Neutrophil (primary cell): ENCODE data around the gene ANXA2.

Experiments
- H3K27ac ChIP-seq: fragments of 200-600 bp; sonication (generic); 2 replicates; pipeline ENCODE4 v1.5.1; 2016; ENCODE audit warnings: mild to moderate bottlenecking, moderate library complexity
- H3K27me3 ChIP-seq: fragments of 200-600 bp; sonication (generic); 2 replicates; pipeline ENCODE4 v1.6.0; 2016; ENCODE audit warnings: mild to moderate bottlenecking
- H3K36me3 ChIP-seq: fragments of 200-600 bp; sonication (generic); 2 replicates; pipeline ENCODE4 v1.5.1; 2017
- H3K4me1 ChIP-seq, 2 experiments: fragments of 200-600 bp in 1 of 2; sonication (generic) in 1 of 2; 1 replicate in 1 of 2; 2 replicates in 1 of 2; pipeline versions ENCODE4 v1.5.1 to v1.6.1; 2013 to 2016; ENCODE audit warnings: low read depth in 1 of 2, low read length in 1 of 2, mild to moderate bottlenecking in 1 of 2, moderate library complexity in 1 of 2; ENCODE audit not compliant: control insufficient read depth in 1 of 2, insufficient read depth in 1 of 2
- H3K4me3 ChIP-seq, 2 experiments: fragments of 200-600 bp in 1 of 2; sonication (generic) in 1 of 2; 1 replicate in 1 of 2; 2 replicates in 1 of 2; pipeline ENCODE4 v1.5.1; 2013 to 2016; ENCODE audit warnings: low read depth in 1 of 2, low read length in 1 of 2, mild to moderate bottlenecking in 1 of 2, moderate library complexity in 1 of 2
- H3K9me3 ChIP-seq: fragments of 200-600 bp; sonication (generic); 2 replicates; pipeline ENCODE4 v1.5.1; 2016
- TF ChIP-seq, protein P1 (sequence below): fragments of 200-600 bp; sonication (generic); IDR thresholded peaks from 2 replicates; pipeline ENCODE4 v1.5.1; 2016; ENCODE audit warnings: antibody characterized with exemption

Gene ANXA2

DNA sequence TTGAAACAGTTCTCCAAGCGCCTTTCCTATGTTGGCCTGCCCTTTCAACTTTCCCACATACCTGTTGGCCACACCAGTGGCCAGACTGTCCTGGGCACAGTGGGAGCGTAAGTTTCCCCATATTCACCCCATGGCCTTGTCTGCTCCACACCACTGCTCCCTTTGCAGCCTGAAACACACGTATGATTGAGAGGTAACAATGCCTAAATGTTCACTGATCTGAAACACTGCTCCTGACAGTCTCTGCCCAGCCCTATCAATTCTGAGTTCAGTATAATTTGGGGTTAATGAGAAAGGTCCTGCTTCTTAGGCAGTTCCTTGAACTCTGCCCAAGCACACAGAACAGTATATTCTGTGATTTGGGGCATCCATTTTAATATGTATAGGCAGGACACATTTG, 52.2 kb downstream of the ANXA2 start:
- TF ChIP-seq, protein P1, sequence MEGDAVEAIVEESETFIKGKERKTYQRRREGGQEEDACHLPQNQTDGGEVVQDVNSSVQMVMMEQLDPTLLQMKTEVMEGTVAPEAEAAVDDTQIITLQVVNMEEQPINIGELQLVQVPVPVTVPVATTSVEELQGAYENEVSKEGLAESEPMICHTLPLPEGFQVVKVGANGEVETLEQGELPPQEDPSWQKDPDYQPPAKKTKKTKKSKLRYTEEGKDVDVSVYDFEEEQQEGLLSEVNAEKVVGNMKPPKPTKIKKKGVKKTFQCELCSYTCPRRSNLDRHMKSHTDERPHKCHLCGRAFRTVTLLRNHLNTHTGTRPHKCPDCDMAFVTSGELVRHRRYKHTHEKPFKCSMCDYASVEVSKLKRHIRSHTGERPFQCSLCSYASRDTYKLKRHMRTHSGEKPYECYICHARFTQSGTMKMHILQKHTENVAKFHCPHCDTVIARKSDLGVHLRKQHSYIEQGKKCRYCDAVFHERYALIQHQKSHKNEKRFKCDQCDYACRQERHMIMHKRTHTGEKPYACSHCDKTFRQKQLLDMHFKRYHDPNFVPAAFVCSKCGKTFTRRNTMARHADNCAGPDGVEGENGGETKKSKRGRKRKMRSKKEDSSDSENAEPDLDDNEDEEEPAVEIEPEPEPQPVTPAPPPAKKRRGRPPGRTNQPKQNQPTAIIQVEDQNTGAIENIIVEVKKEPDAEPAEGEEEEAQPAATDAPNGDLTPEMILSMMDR: no peak
- Histone ChIP-seq H3K9me3 (no peaks in the 10 kb centered on the region), H3K27me3 (peaks cover 7% of the 10 kb centered on the region), H3K4me3 (no peak overlapping the region), H3K27ac (no peak overlapping the region), H3K36me3 (no peaks in the 10 kb centered on the region), H3K4me1 (no peaks in the 10 kb centered on the region)

DNA sequence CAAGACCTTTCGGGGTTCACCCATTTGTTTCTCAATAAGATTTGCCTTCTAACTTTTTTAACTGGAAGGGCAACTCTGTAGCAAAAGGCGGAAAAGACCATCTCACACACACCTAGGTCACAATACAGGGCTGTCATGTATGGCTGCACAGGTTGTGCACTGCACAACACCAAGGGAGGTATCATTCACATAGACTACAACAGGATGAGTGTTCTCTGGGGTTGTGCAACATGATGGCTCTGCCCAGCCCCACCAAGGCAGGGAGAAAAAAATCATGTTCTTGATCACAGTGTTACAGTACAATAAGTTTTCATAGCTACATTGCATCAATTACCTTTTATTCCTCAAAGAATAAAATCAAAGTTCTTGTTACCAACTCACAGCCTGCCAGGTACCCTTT, 52.8 kb downstream of the ANXA2 start:
- Histone ChIP-seq H3K9me3 (no peaks in the 10 kb centered on the region), H3K27me3 (peaks cover 7% of the 10 kb centered on the region), H3K4me1 (no peaks in the 10 kb centered on the region), H3K36me3 (no peaks in the 10 kb centered on the region), H3K4me3 (no peak overlapping the region), H3K27ac (no peak overlapping the region)
- TF ChIP-seq, protein P1: no peak

DNA sequence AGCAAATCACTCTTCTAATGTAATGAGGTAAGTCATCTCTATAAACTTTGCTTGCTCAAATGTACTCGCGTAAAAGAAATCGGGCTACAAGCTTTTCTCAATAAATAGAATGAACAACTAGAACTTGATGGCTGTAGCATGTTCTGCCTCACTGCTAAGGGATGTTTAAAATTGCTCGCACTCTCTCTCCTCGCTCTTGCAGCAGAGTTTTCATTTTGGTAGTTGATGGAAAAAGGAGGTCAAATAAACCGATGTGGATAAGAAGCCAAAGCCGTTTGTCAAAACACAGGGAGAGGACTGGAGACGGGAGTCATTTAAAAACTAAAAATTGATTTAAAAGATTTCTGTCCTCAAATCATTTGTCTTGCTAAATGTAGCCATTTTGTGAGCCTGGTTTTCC, 53.3 kb downstream of the ANXA2 start:
- Histone ChIP-seq H3K4me1 (no peaks in the 10 kb centered on the region), H3K27ac (no peak overlapping the region), H3K4me3 (no peak overlapping the region), H3K36me3 (no peaks in the 10 kb centered on the region), H3K9me3 (no peaks in the 10 kb centered on the region), H3K27me3 (peaks cover 7% of the 10 kb centered on the region)
- TF ChIP-seq, protein P1: no peak

DNA sequence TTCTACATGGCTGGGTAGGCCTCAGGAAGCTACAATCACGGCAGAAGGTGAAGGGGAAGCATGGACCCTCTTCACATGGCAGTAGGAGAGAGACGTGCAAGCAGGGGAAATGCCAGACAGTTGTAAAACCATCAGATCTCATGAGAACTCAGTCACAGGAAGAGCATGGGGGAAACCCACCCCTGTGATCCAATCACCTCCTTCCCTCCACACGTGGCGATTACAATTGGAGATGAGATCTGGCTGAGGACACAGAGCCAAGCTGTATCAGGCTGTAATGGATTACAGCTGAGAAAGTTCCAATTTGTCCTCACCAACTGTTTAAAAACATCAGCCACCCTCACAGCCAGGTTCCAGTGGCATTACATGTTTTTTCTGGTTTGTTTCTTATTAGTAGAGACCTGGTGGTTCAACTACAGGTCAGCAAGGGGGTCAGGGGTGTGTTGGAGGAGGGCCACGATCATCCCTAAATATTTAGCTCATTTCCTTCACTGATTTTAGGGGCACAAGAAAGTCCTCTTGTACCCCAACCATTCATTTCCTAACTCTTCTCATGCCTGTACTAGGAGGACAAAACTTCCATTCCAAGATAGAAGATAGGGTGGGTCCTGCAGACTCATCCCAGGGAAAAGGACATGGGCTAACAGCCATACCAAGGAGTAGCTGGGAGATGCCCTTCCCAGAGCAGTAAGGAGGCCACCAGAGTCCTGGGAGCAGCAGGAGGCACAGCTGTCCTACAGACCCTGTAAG, 54.4 kb downstream of the ANXA2 start:
- Histone ChIP-seq H3K27me3 (peaks cover 7% of the 10 kb centered on the region), H3K36me3 (no peaks in the 10 kb centered on the region), H3K9me3 (no peaks in the 10 kb centered on the region), H3K4me1 (no peaks in the 10 kb centered on the region), H3K27ac (no peak overlapping the region), H3K4me3 (no peak overlapping the region)
- TF ChIP-seq, protein P1: no peak

DNA sequence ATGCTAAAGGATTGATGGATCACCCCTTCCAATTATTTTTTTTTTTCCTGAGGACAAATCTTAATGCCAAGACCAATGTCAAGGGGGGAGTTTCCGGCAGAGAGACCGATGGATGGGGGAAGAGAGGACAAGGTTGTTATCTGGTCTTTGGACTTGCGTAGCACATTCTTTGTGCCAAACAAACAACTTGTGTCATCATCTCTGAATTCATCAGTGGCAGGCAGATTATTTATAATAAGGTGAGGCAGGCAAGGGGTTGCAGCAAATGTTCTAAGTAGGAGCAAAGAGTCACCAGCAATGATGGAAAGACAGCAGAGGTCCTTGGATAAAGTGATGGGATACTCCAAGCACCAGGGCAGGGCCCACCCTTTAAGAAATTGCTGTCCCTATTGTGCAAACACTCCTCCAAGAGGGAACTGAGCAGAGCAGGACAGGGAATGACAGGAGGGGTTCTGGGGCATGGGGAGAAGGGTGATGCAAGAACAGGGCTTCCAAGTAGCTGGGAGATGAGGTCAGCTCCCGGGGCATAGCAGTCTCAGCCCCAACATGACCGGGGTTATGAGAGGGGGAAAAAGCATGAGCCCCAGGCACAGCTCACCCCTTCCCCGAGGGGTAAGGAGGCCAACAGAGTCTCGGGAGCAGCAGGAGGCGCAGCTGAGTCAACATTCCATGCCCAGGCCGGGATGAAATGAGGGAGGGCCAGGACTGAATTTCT, 57.4 kb downstream of the ANXA2 start:
- Histone ChIP-seq H3K36me3 (no peaks in the 10 kb centered on the region), H3K27ac (no peak overlapping the region), H3K27me3 (peaks cover 7% of the 10 kb centered on the region), H3K4me1 (no peaks in the 10 kb centered on the region), H3K9me3 (no peaks in the 10 kb centered on the region), H3K4me3 (no peak overlapping the region)
- TF ChIP-seq, protein P1: no peak
